Endometrial microvascular endothelial cells (primary cell): Measurements from ENCODE around the gene LRFN2. TPM values are rescaled to one million over a fixed set of nuclear protein-coding genes. Genes with fewer than 3 reads are reported as not detected.

Experiments
- in situ Hi-C: cut with HindIII; loops from 2 replicates; pipeline ENCODE4 v1.10.0; 2017; ENCODE audit warnings: low sequenced_read_pairs, low pct_unique_long_range_greater_than_20kb; ENCODE audit errors: inconsistent ontology term
- total RNA-seq: library from RNA; depleted of rRNA; stranded (reverse); fragments of >200 nt; gene quantifications from one replicate; pipeline ENCODE4 v1.2.3, GENCODE V29; 2015; ENCODE audit errors: inconsistent ontology term

Gene LRFN2
- total RNA-seq, 1 donor from 2014 or later = not detected

GRCh38 chr6:40552941-40553340 lies 34.2 kb downstream of the LRFN2 start:
- in situ Hi-C loops = no loop called here

GRCh38 chr6:40551966-40552505 lies 35.1 kb downstream of the LRFN2 start:
- in situ Hi-C loops = no loop called here

GRCh38 chr6:40550202-40551101 lies 36.7 kb downstream of the LRFN2 start:
- in situ Hi-C loops = no loop called here

- in situ Hi-C loops = no loop called here
Measured at GRCh38 chr6:40545954-40546353, 41.2 kb downstream of the LRFN2 start.

- in situ Hi-C loops = no loop called here
Measured at GRCh38 chr6:40543776-40544175, 43.4 kb downstream of the LRFN2 start.

- in situ Hi-C loops = no loop called here
Measured at GRCh38 chr6:40543146-40543545, 44.0 kb downstream of the LRFN2 start.

GRCh38 chr6:40542175-40542764 lies 44.9 kb downstream of the LRFN2 start:
- in situ Hi-C loops = no loop called here

- in situ Hi-C loops = no loop called here
Measured at GRCh38 chr6:40541556-40542174, 45.5 kb downstream of the LRFN2 start.

- in situ Hi-C loops = no loop called here
Measured at GRCh38 chr6:40540790-40541189, 46.4 kb downstream of the LRFN2 start.

- in situ Hi-C loops = no loop called here
Measured at GRCh38 chr6:40539853-40540252, 47.3 kb downstream of the LRFN2 start.

GRCh38 chr6:40538556-40538955 lies 48.6 kb downstream of the LRFN2 start:
- in situ Hi-C loops = no loop called here

- in situ Hi-C loops = no loop called here
Measured at GRCh38 chr6:40537446-40537845, 49.7 kb downstream of the LRFN2 start.

- in situ Hi-C loops = no loop called here
Measured at GRCh38 chr6:40536442-40536841, 50.7 kb downstream of the LRFN2 start.

GRCh38 chr6:40535819-40536380 lies 51.3 kb downstream of the LRFN2 start:
- in situ Hi-C loops = no loop called here

- in situ Hi-C loops = no loop called here
Measured at GRCh38 chr6:40535110-40535818, 51.9 kb downstream of the LRFN2 start.

GRCh38 chr6:40532349-40533000 lies 54.7 kb downstream of the LRFN2 start:
- in situ Hi-C loops = no loop called here

GRCh38 chr6:40529919-40530318 lies 57.2 kb downstream of the LRFN2 start:
- in situ Hi-C loops = no loop called here

- in situ Hi-C loops = no loop called here
Measured at GRCh38 chr6:40529040-40529439, 58.1 kb downstream of the LRFN2 start.
